GM23338 (cell line): ENCODE measurements around the gene C1QL4. TPM values are rescaled to one million over a fixed set of nuclear protein-coding genes. Genes with fewer than 3 reads are reported as not detected.

Experiments
- ATAC-seq: fragments of 200-7000 bp; cut with Tn5 transposase; 3 replicates; pipeline ENCODE4 v1.9.1; 2020
- DNase-seq: peaks from one replicate; pipeline ENCODE4 v3.0.0-alpha.2; 2015; ENCODE audit warnings: low spot score
- H2AFZ ChIP-seq: fragments of 200-600 bp; sonication (generic); 2 replicates; pipeline ENCODE4 v1.8.0; 2016; ENCODE audit warnings: antibody characterized with exemption, mild to moderate bottlenecking, moderate library complexity
- H3F3A ChIP-seq: fragments of 200-600 bp; sonication (generic); replicated peaks from 2 replicates; pipeline ENCODE4 v1.8.0; 2017; ENCODE audit warnings: antibody characterized with exemption, mixed run types, low read depth
- H3K27ac ChIP-seq: fragments of 200-600 bp; sonication (generic); 2 replicates; pipeline ENCODE4 v1.6.1; 2016; ENCODE audit warnings: low read depth
- H3K27me3 ChIP-seq: fragments of 200-600 bp; sonication (generic); 2 replicates; pipeline ENCODE4 v1.8.0; 2016; ENCODE audit warnings: mild to moderate bottlenecking, mixed run types, moderate library complexity; ENCODE audit not compliant: insufficient read depth
- H3K36me3 ChIP-seq: fragments of 200-600 bp; sonication (generic); 2 replicates; pipeline ENCODE4 v1.8.0; 2016; ENCODE audit warnings: mild to moderate bottlenecking; ENCODE audit not compliant: insufficient read depth
- H3K4me1 ChIP-seq: fragments of 200-600 bp; sonication (generic); 2 replicates; pipeline ENCODE4 v1.8.0; 2016; ENCODE audit warnings: mild to moderate bottlenecking, moderate library complexity; ENCODE audit not compliant: insufficient read depth
- H3K4me2 ChIP-seq: fragments of 200-600 bp; sonication (generic); 2 replicates; pipeline ENCODE4 v1.7.1; 2017; ENCODE audit warnings: mixed run types
- H3K4me3 ChIP-seq: fragments of 200-600 bp; sonication (generic); 2 replicates; pipeline ENCODE4 v1.6.1; 2016; ENCODE audit warnings: mixed run types
- H3K79me2 ChIP-seq: fragments of 200-600 bp; sonication (generic); replicated peaks from 2 replicates; pipeline ENCODE4 v1.8.0; 2017; ENCODE audit warnings: mild to moderate bottlenecking; ENCODE audit not compliant: insufficient read depth
- H3K9me2 ChIP-seq: fragments of 200-600 bp; sonication (generic); 2 replicates; pipeline ENCODE4 v1.8.0; 2017; ENCODE audit not compliant: insufficient read depth
- H4K20me1 ChIP-seq: fragments of 200-600 bp; sonication (generic); replicated peaks from 2 replicates; pipeline ENCODE4 v1.8.0; 2017; ENCODE audit warnings: mild to moderate bottlenecking; ENCODE audit not compliant: insufficient read depth
- H3K27ac Mint-ChIP-seq: 2 replicates; pipeline ENCODE4 v1.8.0; 2020; ENCODE audit warnings: inconsistent platforms, mild to moderate bottlenecking, moderate library complexity, mixed read lengths
- H3K27me3 Mint-ChIP-seq: 3 replicates; pipeline ENCODE4 v1.8.0; 2022; ENCODE audit warnings: low read depth, mild to moderate bottlenecking, moderate library complexity, mixed read lengths, inconsistent platforms; ENCODE audit not compliant: insufficient read depth, poor library complexity
- H3K36me3 Mint-ChIP-seq: 3 replicates; pipeline ENCODE4 v1.8.0; 2021; ENCODE audit warnings: low read depth, mild to moderate bottlenecking, inconsistent platforms, moderate library complexity, mixed read lengths
- H3K4me1 Mint-ChIP-seq: 3 replicates; pipeline ENCODE4 v1.8.0; 2020; ENCODE audit warnings: mild to moderate bottlenecking, inconsistent platforms, mixed read lengths
- H3K4me3 Mint-ChIP-seq: 3 replicates; pipeline ENCODE4 v1.8.0; 2021; ENCODE audit warnings: moderate library complexity, mild to moderate bottlenecking, inconsistent platforms, mixed read lengths
- H3K9me3 Mint-ChIP-seq: 3 replicates; pipeline ENCODE4 v1.8.0; 2020; ENCODE audit warnings: moderate library complexity, mild to moderate bottlenecking, inconsistent platforms, mixed read lengths
- CREB1 ChIP-seq: fragments of 250-450 bp; sonication (Bioruptor Pico); IDR thresholded peaks from 2 replicates; pipeline ENCODE4 v1.5.0; 2020; ENCODE audit warnings: low read depth, mild to moderate bottlenecking, moderate library complexity
- EZH2 ChIP-seq: fragments of 200-600 bp; sonication (generic); IDR thresholded peaks from one replicate; pipeline ENCODE4 v1.8.0; 2017; ENCODE audit warnings: antibody characterized with exemption, mild to moderate bottlenecking, low read depth; ENCODE audit not compliant: unreplicated experiment
- JUNB ChIP-seq: IDR thresholded peaks from one replicate; pipeline ENCODE4 v1.6.1; 2016; ENCODE audit warnings: antibody characterized with exemption; ENCODE audit not compliant: unreplicated experiment
- NANOG ChIP-seq: IDR thresholded peaks from 2 replicates; pipeline ENCODE4 v1.6.1; 2016; ENCODE audit warnings: antibody characterized with exemption, borderline replicate concordance
- STAT1 ChIP-seq: IDR thresholded peaks from one replicate; pipeline ENCODE4 v1.6.1; 2016; ENCODE audit warnings: antibody characterized with exemption; ENCODE audit not compliant: unreplicated experiment
- ZNF331 ChIP-seq: fragments of 250-450 bp; sonication (Bioruptor Pico); IDR thresholded peaks from 2 replicates; pipeline ENCODE4 v1.5.0; 2020; ENCODE audit warnings: low read depth, mild to moderate bottlenecking, moderate library complexity
- polyA plus RNA-seq: library from polyadenylated mRNA; unstranded; fragments of >200 nt; fragmentation: Nextera tagmentation; extraction: Ambion mirVana; gene quantifications from 2 replicates; pipeline ENCODE4 v1.2.1, GENCODE V29; 2016
- total RNA-seq: library from RNA; depleted of rRNA; stranded (reverse); fragments of >200 nt; shearing (Covaris generic); gene quantifications from 2 replicates; pipeline ENCODE4 v1.2.3, GENCODE V29; 2014
- TF ChIP-seq, protein P1 (sequence below), 2 experiments: fragments of 200-600 bp in 1 of 2; sonication (generic) in 1 of 2; conservative IDR thresholded peaks; 2 replicates each; pipeline versions ENCODE4 v1.5.1 to v1.6.1; 2016 to 2017; ENCODE audit warnings: antibody characterized with exemption in 2 of 2, low read depth in 2 of 2, mild to moderate bottlenecking in 2 of 2, moderate library complexity in 1 of 2
- TF ChIP-seq, protein P2 (sequence below): IDR thresholded peaks from 2 replicates; pipeline ENCODE4 v1.6.1; 2016; ENCODE audit warnings: antibody characterized with exemption
- TF ChIP-seq, protein P3 (sequence below): fragments of 250-450 bp; sonication (Bioruptor Pico); IDR thresholded peaks from 2 replicates; pipeline ENCODE4 v1.5.0; 2020; ENCODE audit warnings: mild to moderate bottlenecking, moderate library complexity
- TF ChIP-seq, protein P4 (sequence below): IDR thresholded peaks from one replicate; pipeline ENCODE4 v1.6.1; 2018; ENCODE audit warnings: antibody characterized with exemption; ENCODE audit not compliant: unreplicated experiment

C1QL4 gene
- total and polyA plus RNA-seq, 2 experiments from 2014 or later = not detected

DNA sequence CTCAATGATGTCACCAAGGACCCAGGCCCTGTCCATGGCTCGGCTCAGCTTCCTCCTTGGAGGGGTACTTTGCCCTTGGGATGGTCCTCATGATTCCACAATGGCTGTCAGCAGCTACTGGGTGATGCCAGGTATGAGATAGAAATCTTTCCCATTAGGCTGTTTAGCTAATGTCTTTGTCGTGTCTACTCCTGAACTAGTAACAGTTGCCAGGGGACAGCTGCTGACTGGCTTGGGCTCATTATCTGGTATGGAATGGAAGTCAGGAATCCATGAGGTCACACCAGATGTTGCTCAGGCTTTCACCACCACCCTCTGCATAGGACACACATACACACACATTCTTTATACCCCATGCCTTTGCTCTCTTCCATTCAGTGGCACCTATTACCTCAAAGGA is 32.8 kb downstream of the C1QL4 start:
- no peak overlapping the region for H3K27ac Mint-ChIP-seq
- Histone ChIP-seq H3K9me2 (no peaks in the 10 kb centered on the region), H2AFZ (no peak overlapping the region), H3K4me1 (no peaks in the 10 kb centered on the region), H3K27ac (no peak overlapping the region), H3K4me2 (no peak overlapping the region), H4K20me1 (no peaks in the 10 kb centered on the region), H3K79me2 (no peaks in the 10 kb centered on the region), H3K4me3 (no peak overlapping the region), H3K36me3 (no peaks in the 10 kb centered on the region), H3F3A (no peaks in the 10 kb centered on the region), H3K27me3 (peaks cover 17% of the 10 kb centered on the region)
- H3K27me3 Mint-ChIP-seq = peaks cover 12% of the 10 kb centered on the region
- no peaks in the 10 kb centered on the region for H3K4me1 Mint-ChIP-seq
- no peak for DNase-seq
- TF ChIP-seq, protein P1, sequence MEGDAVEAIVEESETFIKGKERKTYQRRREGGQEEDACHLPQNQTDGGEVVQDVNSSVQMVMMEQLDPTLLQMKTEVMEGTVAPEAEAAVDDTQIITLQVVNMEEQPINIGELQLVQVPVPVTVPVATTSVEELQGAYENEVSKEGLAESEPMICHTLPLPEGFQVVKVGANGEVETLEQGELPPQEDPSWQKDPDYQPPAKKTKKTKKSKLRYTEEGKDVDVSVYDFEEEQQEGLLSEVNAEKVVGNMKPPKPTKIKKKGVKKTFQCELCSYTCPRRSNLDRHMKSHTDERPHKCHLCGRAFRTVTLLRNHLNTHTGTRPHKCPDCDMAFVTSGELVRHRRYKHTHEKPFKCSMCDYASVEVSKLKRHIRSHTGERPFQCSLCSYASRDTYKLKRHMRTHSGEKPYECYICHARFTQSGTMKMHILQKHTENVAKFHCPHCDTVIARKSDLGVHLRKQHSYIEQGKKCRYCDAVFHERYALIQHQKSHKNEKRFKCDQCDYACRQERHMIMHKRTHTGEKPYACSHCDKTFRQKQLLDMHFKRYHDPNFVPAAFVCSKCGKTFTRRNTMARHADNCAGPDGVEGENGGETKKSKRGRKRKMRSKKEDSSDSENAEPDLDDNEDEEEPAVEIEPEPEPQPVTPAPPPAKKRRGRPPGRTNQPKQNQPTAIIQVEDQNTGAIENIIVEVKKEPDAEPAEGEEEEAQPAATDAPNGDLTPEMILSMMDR (conservative IDR thresholded peaks at IDR 0.05; ENCODE audit: low read depth in 2 of 2) = no peak
- TF ChIP-seq ZNF331 = no peak
- TF ChIP-seq, protein P2, sequence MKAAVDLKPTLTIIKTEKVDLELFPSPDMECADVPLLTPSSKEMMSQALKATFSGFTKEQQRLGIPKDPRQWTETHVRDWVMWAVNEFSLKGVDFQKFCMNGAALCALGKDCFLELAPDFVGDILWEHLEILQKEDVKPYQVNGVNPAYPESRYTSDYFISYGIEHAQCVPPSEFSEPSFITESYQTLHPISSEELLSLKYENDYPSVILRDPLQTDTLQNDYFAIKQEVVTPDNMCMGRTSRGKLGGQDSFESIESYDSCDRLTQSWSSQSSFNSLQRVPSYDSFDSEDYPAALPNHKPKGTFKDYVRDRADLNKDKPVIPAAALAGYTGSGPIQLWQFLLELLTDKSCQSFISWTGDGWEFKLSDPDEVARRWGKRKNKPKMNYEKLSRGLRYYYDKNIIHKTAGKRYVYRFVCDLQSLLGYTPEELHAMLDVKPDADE = no peak
- TF ChIP-seq, protein P3, sequence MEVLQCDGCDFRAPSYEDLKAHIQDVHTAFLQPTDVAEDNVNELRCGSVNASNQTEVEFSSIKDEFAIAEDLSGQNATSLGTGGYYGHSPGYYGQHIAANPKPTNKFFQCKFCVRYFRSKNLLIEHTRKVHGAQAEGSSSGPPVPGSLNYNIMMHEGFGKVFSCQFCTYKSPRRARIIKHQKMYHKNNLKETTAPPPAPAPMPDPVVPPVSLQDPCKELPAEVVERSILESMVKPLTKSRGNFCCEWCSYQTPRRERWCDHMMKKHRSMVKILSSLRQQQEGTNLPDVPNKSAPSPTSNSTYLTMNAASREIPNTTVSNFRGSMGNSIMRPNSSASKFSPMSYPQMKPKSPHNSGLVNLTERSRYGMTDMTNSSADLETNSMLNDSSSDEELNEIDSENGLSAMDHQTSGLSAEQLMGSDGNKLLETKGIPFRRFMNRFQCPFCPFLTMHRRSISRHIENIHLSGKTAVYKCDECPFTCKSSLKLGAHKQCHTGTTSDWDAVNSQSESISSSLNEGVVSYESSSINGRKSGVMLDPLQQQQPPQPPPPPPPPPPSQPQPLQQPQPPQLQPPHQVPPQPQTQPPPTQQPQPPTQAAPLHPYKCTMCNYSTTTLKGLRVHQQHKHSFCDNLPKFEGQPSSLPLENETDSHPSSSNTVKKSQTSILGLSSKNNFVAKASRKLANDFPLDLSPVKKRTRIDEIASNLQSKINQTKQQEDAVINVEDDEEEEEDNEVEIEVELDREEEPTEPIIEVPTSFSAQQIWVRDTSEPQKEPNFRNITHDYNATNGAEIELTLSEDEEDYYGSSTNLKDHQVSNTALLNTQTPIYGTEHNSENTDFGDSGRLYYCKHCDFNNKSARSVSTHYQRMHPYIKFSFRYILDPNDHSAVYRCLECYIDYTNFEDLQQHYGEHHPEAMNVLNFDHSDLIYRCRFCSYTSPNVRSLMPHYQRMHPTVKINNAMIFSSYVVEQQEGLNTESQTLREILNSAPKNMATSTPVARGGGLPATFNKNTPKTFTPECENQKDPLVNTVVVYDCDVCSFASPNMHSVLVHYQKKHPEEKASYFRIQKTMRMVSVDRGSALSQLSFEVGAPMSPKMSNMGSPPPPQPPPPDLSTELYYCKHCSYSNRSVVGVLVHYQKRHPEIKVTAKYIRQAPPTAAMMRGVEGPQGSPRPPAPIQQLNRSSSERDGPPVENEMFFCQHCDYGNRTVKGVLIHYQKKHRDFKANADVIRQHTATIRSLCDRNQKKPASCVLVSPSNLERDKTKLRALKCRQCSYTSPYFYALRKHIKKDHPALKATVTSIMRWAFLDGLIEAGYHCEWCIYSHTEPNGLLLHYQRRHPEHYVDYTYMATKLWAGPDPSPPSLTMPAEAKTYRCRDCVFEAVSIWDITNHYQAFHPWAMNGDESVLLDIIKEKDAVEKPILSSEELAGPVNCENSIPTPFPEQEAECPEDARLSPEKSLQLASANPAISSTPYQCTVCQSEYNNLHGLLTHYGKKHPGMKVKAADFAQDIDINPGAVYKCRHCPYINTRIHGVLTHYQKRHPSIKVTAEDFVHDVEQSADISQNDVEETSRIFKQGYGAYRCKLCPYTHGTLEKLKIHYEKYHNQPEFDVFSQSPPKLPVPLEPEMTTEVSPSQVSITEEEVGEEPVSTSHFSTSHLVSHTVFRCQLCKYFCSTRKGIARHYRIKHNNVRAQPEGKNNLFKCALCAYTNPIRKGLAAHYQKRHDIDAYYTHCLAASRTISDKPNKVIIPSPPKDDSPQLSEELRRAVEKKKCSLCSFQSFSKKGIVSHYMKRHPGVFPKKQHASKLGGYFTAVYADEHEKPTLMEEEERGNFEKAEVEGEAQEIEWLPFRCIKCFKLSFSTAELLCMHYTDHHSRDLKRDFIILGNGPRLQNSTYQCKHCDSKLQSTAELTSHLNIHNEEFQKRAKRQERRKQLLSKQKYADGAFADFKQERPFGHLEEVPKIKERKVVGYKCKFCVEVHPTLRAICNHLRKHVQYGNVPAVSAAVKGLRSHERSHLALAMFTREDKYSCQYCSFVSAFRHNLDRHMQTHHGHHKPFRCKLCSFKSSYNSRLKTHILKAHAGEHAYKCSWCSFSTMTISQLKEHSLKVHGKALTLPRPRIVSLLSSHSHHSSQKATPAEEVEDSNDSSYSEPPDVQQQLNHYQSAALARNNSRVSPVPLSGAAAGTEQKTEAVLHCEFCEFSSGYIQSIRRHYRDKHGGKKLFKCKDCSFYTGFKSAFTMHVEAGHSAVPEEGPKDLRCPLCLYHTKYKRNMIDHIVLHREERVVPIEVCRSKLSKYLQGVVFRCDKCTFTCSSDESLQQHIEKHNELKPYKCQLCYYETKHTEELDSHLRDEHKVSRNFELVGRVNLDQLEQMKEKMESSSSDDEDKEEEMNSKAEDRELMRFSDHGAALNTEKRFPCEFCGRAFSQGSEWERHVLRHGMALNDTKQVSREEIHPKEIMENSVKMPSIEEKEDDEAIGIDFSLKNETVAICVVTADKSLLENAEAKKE = no peak
- no peak for TF ChIP-seq NANOG
- no peak for TF ChIP-seq EZH2
- TF ChIP-seq, protein P4, sequence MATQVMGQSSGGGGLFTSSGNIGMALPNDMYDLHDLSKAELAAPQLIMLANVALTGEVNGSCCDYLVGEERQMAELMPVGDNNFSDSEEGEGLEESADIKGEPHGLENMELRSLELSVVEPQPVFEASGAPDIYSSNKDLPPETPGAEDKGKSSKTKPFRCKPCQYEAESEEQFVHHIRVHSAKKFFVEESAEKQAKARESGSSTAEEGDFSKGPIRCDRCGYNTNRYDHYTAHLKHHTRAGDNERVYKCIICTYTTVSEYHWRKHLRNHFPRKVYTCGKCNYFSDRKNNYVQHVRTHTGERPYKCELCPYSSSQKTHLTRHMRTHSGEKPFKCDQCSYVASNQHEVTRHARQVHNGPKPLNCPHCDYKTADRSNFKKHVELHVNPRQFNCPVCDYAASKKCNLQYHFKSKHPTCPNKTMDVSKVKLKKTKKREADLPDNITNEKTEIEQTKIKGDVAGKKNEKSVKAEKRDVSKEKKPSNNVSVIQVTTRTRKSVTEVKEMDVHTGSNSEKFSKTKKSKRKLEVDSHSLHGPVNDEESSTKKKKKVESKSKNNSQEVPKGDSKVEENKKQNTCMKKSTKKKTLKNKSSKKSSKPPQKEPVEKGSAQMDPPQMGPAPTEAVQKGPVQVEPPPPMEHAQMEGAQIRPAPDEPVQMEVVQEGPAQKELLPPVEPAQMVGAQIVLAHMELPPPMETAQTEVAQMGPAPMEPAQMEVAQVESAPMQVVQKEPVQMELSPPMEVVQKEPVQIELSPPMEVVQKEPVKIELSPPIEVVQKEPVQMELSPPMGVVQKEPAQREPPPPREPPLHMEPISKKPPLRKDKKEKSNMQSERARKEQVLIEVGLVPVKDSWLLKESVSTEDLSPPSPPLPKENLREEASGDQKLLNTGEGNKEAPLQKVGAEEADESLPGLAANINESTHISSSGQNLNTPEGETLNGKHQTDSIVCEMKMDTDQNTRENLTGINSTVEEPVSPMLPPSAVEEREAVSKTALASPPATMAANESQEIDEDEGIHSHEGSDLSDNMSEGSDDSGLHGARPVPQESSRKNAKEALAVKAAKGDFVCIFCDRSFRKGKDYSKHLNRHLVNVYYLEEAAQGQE = no peak
- TF ChIP-seq JUNB = no peak
- no peak for TF ChIP-seq STAT1
- no peak for TF ChIP-seq CREB1 (CRISPR knock-in tag)
- no peak for ATAC-seq
- no peaks in the 10 kb centered on the region for H3K9me3 Mint-ChIP-seq
- no peak overlapping the region for H3K4me3 Mint-ChIP-seq
- H3K36me3 Mint-ChIP-seq = no peaks in the 10 kb centered on the region
